Measurements from ENCODE around the gene ADIPOR2.

Gene ADIPOR2

DNA sequence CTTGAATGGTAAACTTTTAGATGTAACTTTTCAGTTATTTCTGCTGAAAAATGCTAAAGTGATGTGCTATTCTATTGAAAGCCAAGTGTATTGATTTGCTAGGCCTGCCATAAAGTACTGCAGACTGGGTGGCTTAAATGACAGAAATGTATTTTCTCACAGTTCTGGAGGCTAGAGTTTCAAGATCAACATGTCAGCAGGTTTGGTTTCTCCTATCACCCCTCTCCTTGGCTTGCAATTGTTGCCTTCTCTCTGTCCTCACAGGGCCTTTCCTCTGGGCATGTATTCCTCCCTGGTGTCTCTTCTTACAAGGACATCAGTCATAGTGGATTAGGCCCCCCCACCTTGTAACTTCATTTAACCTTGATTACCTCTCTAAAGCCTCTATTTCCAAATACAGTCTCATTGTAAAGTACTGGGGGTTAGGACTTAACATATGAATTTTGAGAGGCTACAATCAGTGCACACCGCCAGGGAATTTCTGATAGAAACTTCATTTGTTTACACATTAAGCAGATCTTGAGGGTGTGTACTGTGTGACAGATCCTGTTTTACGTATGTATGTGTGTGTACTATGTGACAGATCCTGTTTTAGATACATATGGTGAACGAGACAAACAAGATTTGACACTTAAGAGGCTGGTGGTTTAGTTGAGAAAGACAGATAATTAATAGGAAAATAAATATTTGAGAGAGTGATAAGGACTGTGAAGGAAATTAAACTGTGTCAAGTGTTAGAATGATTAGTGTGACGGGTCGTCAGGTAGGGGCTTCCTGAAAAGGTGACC is 49.5 kb downstream of the ADIPOR2 start:
- H3K4me3 ChIP-seq (ENCODE audit: low read depth, low read length), result no peak overlapping the region
- TF ChIP-seq, protein P1, sequence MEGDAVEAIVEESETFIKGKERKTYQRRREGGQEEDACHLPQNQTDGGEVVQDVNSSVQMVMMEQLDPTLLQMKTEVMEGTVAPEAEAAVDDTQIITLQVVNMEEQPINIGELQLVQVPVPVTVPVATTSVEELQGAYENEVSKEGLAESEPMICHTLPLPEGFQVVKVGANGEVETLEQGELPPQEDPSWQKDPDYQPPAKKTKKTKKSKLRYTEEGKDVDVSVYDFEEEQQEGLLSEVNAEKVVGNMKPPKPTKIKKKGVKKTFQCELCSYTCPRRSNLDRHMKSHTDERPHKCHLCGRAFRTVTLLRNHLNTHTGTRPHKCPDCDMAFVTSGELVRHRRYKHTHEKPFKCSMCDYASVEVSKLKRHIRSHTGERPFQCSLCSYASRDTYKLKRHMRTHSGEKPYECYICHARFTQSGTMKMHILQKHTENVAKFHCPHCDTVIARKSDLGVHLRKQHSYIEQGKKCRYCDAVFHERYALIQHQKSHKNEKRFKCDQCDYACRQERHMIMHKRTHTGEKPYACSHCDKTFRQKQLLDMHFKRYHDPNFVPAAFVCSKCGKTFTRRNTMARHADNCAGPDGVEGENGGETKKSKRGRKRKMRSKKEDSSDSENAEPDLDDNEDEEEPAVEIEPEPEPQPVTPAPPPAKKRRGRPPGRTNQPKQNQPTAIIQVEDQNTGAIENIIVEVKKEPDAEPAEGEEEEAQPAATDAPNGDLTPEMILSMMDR (IDR thresholded peaks at IDR 0.05; ENCODE audit: borderline replicate concordance, insufficient read depth, low read depth, low read length), result no peak

DNA sequence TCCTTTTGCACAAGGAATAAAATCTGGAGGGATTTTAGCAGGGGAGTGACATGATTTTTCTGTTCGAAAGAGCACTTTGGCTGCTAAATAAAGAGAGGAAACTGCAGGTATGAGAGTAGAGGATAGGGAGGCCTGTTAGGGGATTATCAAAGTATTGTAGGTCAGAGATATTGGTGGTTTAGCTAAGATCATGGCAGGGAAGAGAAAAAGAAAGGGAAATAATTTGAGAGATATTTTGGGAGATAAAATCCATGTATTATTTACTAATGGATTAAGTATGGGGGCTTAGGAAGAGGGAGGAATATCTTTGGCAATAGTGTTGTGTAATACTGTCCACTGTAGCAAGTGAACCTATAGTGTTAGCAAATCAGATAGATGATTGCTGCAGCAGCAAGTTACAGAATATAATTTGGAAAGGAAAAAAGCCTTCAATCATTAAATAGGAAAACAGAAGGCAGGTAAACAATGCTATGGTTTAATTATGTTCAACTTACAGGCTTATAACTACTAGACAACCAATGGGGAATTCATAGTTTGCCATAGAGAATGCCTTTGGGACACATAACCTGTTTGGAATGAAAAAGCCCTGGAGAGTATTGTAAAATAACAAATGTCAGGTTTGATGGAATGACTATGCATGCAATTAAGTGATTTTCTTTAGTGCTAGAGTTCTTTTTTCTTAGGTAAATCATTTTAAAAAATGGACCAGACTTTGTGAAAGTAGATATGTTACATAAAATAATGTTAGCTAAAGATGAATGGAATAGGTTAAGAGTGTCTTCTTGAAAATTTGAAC is 50.5 kb downstream of the ADIPOR2 start:
- TF ChIP-seq, protein P1 (IDR thresholded peaks at IDR 0.05; ENCODE audit: borderline replicate concordance, insufficient read depth, low read depth, low read length), result no peak
- H3K4me3 ChIP-seq (ENCODE audit: low read depth, low read length), result no peak overlapping the region

DNA sequence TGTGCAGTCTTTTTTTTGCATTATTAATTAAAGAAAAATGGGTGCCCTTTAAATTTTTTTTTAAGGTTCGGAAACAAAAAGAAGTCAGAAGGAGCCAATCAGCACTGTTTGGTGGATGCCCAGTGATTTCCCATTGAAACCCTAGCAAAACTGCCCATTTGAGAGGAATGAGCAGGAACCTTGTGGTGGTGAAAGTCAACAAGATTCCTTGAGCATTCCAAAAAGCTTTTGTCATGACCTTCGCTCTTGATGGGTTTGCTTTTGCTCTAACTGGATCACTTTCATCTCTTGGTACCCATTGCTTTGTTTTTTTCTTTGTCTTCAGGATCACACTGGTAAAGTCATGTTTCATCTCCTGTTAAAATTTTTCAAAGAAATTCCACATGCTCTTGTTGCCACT is 54.1 kb downstream of the ADIPOR2 start:
- H3K4me3 ChIP-seq (ENCODE audit: low read depth, low read length), result no peak overlapping the region
- TF ChIP-seq, protein P1 (IDR thresholded peaks at IDR 0.05; ENCODE audit: borderline replicate concordance, insufficient read depth, low read depth, low read length), result no peak

DNA sequence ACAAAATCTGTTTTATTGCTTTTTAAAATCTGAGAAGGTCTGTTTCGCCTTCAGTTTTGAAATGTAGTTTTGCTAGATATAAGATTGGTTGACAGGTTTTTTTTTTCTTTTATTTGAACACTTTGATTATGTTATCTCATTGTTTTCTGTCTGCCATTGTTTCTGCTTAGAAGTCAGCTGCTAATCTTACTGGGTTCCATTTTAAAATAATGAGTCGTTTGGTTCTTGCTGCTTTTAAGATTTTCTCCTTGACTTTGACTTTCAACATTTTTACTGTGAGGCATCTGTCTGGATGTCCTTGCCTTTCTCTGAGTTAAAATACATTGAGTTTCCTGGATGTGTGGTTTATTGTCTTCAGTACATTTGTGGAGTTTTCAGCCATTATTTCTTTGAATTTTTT is 56.7 kb downstream of the ADIPOR2 start:
- no peak overlapping the region for H3K4me3 ChIP-seq (ENCODE audit: low read depth, low read length)
- TF ChIP-seq, protein P1 (IDR thresholded peaks at IDR 0.05; ENCODE audit: borderline replicate concordance, insufficient read depth, low read depth, low read length), result no peak

DNA sequence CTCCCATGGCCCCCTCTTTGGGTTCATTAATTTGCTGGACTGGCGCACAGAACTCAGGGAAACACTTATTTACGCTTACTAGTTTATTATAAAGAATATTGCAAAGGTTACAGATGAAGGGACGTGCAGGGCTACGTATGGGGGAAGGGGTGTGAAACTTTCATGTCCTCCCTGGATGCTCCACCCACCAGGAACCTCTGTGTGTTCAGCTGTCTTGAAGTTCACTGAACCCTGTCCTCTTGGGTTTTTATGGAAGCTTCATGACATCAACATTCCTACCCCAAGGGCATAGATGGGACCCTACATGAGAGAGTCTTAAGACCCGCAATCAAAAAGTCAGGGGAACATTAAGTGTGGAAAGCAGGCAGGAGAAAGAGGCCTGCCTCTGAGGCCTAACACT is 58.1 kb downstream of the ADIPOR2 start:
- no peak overlapping the region for H3K4me3 ChIP-seq (ENCODE audit: low read depth, low read length)
- TF ChIP-seq, protein P1 (IDR thresholded peaks at IDR 0.05; ENCODE audit: borderline replicate concordance, insufficient read depth, low read depth, low read length), result no peak

DNA sequence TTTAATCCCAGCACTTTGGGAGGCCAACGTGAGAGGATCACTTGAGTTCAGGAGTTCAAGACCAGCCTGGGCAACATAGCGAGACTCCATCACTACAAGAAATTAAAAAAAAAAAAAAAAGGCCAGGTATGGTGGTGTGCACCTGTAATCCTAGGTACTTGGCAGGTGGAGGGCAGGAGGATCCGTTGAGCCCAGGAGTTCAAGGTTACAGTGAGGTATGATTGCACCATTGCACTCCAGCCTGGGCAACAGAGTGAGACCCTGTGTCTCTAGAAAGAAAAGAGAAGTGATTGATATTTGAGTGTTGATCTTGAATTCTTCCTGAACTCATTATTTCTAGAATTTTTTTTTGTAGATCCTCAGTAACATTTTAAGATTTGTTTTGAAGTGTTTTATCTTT is 59.4 kb downstream of the ADIPOR2 start:
- no peak overlapping the region for H3K4me3 ChIP-seq (ENCODE audit: low read depth, low read length)
- TF ChIP-seq, protein P1 (IDR thresholded peaks at IDR 0.05; ENCODE audit: borderline replicate concordance, insufficient read depth, low read depth, low read length), result no peak
